DOHH2 (cell line): Measurements from ENCODE around the gene MYD88.

Experiments used
- H3F3A ChIP-seq: fragments of 200-600 bp; sonication (generic), shearing (Covaris generic); 2 replicates; pipeline ENCODE4 v1.6.0; 2016; ENCODE audit warnings: antibody characterized with exemption, mild to moderate bottlenecking; ENCODE audit not compliant: control insufficient read depth, insufficient read depth
- H3K27ac ChIP-seq: fragments of 200-600 bp; sonication (generic); 2 replicates; pipeline ENCODE4 v1.5.1; 2014; ENCODE audit warnings: low read depth, mild to moderate bottlenecking, low read length, moderate library complexity
- H3K27me3 ChIP-seq: fragments of 200-600 bp; sonication (generic); 2 replicates; pipeline ENCODE4 v1.6.1; 2014; ENCODE audit warnings: mild to moderate bottlenecking, low read length, mixed read lengths; ENCODE audit not compliant: control insufficient read depth
- H3K36me3 ChIP-seq: fragments of 200-600 bp; sonication (generic); 2 replicates; pipeline ENCODE4 v1.6.1; 2014; ENCODE audit warnings: mild to moderate bottlenecking, low read length, moderate library complexity, mixed read lengths; ENCODE audit not compliant: control insufficient read depth
- H3K4me1 ChIP-seq: fragments of 200-600 bp; sonication (generic); 2 replicates; pipeline ENCODE4 v1.6.1; 2014; ENCODE audit warnings: mild to moderate bottlenecking, low read length, mixed read lengths; ENCODE audit not compliant: control insufficient read depth
- H3K4me2 ChIP-seq: fragments of 200-600 bp; sonication (generic); 2 replicates; pipeline ENCODE4 v1.6.0; 2014; ENCODE audit warnings: mild to moderate bottlenecking, low read length, moderate library complexity
- H3K4me3 ChIP-seq: fragments of 200-600 bp; sonication (generic); 2 replicates; pipeline ENCODE4 v1.5.1; 2014; ENCODE audit warnings: mild to moderate bottlenecking, low read length, mixed read lengths
- H3K79me2 ChIP-seq: fragments of 200-600 bp; sonication (generic); 2 replicates; pipeline ENCODE4 v1.6.1; 2014; ENCODE audit warnings: mild to moderate bottlenecking, low read length, mixed read lengths; ENCODE audit not compliant: control insufficient read depth
- H3K9me2 ChIP-seq: fragments of 200-600 bp; sonication (generic); replicated peaks from 2 replicates; pipeline ENCODE4 v1.6.1; 2014; ENCODE audit warnings: mild to moderate bottlenecking, low read length, mixed read lengths; ENCODE audit not compliant: control insufficient read depth
- H3K9me3 ChIP-seq: fragments of 200-600 bp; sonication (generic); 2 replicates; pipeline ENCODE4 v1.6.1; 2014; ENCODE audit warnings: antibody characterized with exemption, low read length, mixed read lengths; ENCODE audit not compliant: control insufficient read depth, insufficient read depth
- H4K20me1 ChIP-seq: fragments of 200-600 bp; sonication (generic); 2 replicates; pipeline ENCODE4 v1.6.0; 2014; ENCODE audit warnings: low read depth, mild to moderate bottlenecking, antibody characterized with exemption, low read length, moderate library complexity; ENCODE audit not compliant: control insufficient read depth, insufficient read depth
- CTCF ChIP-seq: fragments of 200-600 bp; sonication (generic); IDR thresholded peaks from one replicate; pipeline ENCODE4 v1.5.1; 2014; ENCODE audit warnings: antibody characterized with exemption, mild to moderate bottlenecking, low read depth, low read length; ENCODE audit not compliant: poor library complexity, severe bottlenecking
- EZH2phosphoT487 ChIP-seq: fragments of 200-600 bp; sonication (generic); IDR thresholded peaks from 2 replicates; pipeline ENCODE4 v1.6.1; 2017; ENCODE audit warnings: borderline replicate concordance, mild to moderate bottlenecking, antibody characterized with exemption, low read length, moderate library complexity, mixed read lengths

MYD88 gene

DNA sequence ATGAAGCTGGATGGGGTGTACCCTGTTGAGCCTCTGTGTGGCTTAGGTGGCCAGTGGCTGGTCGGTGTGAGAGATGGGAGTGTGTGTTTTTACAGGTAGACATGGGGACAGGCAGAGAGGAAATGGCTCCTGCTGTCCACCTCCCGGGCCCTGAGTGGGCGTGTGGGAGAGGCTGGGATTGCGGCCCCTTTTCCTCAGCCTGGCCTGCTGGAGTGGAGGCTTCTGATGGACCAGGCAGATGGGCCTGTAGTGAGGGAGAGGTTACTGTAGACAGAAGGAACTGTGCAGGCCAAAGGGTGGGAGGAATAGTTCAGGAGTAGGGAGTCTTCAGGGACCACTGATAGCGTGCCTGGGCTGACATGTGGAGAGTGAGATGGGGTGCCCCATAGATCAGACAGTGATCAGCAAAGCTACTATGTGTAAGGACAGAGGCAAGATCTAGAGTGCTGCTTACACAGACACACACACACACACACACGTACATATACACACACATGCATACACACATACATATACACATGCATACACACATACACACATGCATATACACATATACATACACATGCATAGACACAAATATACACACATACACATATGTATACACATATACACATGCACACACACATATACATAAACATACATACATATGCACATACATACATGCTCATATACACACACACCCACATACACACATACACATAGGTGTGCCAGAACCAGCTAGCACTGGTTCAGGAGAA, 28.0 kb upstream of the MYD88 start:
- Histone ChIP-seq H3K27me3 (peaks cover 8% of the 10 kb centered on the region; the same call in 1 of the 2 replicates), H4K20me1 (no peaks in the 10 kb centered on the region), H3K9me3 (no peaks in the 10 kb centered on the region), H3K79me2 (no peaks in the 10 kb centered on the region), H3K4me1 (no peaks in the 10 kb centered on the region), H3K9me2 (no peaks in the 10 kb centered on the region), H3K4me3 (no peak overlapping the region), H3K4me2 (no peak overlapping the region), H3F3A (no peaks in the 10 kb centered on the region), H3K36me3 (no peaks in the 10 kb centered on the region), H3K27ac (no peak overlapping the region)
- no peak for TF ChIP-seq EZH2phosphoT487
- no peak for TF ChIP-seq CTCF

DNA sequence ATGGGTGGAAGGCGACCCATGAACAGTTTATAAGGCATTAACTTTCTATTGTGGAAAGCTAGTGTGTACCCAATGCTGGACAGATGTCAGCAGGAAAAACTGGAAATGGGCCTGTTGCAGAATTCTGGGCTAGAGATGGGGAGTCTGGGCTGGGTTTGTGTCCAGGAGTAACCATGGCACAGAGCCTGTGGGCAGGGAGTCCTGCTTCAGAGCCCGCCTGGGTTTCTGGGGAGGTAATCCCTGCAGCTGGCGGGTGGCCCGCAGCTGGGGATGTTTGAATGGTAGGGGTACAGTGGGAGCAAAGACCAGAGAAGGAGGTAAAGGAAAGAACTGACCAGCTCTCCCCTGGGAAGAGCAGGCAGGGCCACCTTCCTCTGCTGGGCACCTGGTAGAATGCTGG, 27.3 kb upstream of the MYD88 start:
- Histone ChIP-seq H3K4me2 (no peak overlapping the region), H3K79me2 (no peaks in the 10 kb centered on the region), H3K9me3 (no peaks in the 10 kb centered on the region), H3F3A (no peaks in the 10 kb centered on the region), H3K4me1 (no peaks in the 10 kb centered on the region), H3K27ac (no peak overlapping the region), H4K20me1 (no peaks in the 10 kb centered on the region), H3K27me3 (peaks cover 8% of the 10 kb centered on the region; the same call in 1 of the 2 replicates), H3K36me3 (no peaks in the 10 kb centered on the region), H3K9me2 (no peaks in the 10 kb centered on the region), H3K4me3 (no peak overlapping the region)
- no peak for TF ChIP-seq CTCF
- no peak for TF ChIP-seq EZH2phosphoT487

DNA sequence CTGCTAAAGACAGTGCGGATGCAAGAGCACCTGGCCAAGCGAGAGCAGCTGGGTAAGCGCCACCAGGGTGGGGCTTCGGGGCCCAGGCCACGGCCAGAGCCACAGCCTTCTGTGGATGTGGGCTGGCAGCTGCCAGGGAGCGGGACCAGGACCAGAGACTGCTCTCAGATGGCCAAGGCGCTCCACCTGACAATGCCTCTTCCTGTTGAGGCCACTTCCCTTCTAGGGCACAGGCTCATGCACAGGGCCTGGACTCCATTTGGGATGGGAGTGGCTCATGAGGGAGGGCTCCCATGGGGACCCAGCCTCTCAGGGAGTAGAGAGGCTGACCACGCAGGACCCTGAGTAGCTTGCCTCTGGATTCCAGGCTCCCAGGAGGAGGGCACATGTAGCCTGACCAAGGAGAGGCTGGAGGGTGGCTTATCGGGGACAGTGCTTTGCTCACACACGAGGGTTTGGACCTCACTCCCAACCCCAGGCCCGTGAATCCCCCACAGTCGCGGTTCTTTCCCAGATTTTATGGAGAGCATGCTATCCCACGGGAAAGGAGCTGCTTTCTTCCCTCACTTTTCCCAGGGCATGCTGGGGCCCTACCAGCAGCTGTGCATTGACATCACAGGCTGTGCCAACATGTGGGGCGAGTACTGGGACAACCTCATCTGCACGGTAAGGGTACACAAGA, 26.6 kb upstream of the MYD88 start:
- no peak overlapping the region for H3K27ac ChIP-seq
- no peak overlapping the region for H3K4me3 ChIP-seq
- H3K9me3 ChIP-seq = no peaks in the 10 kb centered on the region
- no peaks in the 10 kb centered on the region for H3K36me3 ChIP-seq
- H3K4me2 ChIP-seq = no peak overlapping the region
- no peaks in the 10 kb centered on the region for H3F3A ChIP-seq
- no peaks in the 10 kb centered on the region for H3K79me2 ChIP-seq
- no peaks in the 10 kb centered on the region for H4K20me1 ChIP-seq
- no peaks in the 10 kb centered on the region for H3K4me1 ChIP-seq
- TF ChIP-seq CTCF (no peak), EZH2phosphoT487 (no peak)
- H3K9me2 ChIP-seq = no peaks in the 10 kb centered on the region
- H3K27me3 ChIP-seq = peaks cover 8% of the 10 kb centered on the region; the same call in 1 of the 2 replicates
